ENCODE measurements around the gene TIPARP.
"Not testable (repeated sequence)": the region's sequence is repeated elsewhere in the genome, so short reads cannot be mapped to it uniquely, and the experiment has no call there.

TIPARP gene

GRCh38 chr3:156646958-156647357 is 27.4 kb upstream of the TIPARP start:
- DNase-seq (ENCODE audit: low read depth in 2 of 3, low spot score in 2 of 3): no peak

- no peak for DNase-seq (ENCODE audit: low read depth in 2 of 3, low spot score in 2 of 3)
Measured at GRCh38 chr3:156648086-156648485, 26.3 kb upstream of the TIPARP start.

GRCh38 chr3:156649681-156650080 is 24.7 kb upstream of the TIPARP start:
- DNase-seq (ENCODE audit: low read depth in 2 of 3, low spot score in 2 of 3): no peak

DNA sequence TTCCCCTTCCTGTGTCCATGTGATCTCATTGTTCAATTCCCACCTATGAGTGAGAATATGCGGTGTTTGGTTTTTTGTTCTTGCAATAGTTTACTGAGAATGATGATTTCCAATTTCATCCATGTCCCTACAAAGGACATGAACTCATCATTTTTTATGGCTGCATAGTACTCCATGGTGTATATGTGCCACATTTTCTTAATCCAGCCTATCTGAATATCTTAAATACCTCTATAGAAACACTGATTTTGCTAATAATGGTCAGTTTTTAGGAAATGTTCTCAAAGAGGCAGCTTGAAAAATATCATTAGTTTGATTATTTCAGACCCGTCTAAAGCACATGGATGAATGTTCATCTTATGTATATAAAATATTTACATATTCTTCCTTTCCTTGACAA is 21.7 kb upstream of the TIPARP start:
- DNase-seq (ENCODE audit: low read depth in 2 of 3, low spot score in 2 of 3): not testable (repeated sequence)

DNA sequence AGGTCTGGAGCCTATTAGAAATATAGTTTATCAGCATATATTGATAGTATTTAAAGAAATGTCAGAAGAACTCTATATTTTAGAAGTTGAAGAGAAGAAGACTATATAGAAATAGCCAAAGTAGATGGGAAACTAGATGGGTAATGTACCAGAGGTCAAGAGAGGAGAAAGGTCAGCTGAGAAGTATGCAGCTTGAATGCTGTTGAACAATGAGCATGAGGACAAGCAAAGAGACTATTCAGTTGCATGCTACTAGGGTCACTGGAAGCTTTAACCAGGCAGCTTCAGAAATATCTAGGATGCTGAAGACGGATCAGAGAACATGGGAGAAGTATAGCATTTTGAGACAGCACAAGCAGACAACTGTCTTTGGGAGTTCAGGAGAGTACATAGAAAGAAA is 19.6 kb upstream of the TIPARP start:
- no peak for DNase-seq (ENCODE audit: low read depth in 2 of 3, low spot score in 2 of 3)

DNA sequence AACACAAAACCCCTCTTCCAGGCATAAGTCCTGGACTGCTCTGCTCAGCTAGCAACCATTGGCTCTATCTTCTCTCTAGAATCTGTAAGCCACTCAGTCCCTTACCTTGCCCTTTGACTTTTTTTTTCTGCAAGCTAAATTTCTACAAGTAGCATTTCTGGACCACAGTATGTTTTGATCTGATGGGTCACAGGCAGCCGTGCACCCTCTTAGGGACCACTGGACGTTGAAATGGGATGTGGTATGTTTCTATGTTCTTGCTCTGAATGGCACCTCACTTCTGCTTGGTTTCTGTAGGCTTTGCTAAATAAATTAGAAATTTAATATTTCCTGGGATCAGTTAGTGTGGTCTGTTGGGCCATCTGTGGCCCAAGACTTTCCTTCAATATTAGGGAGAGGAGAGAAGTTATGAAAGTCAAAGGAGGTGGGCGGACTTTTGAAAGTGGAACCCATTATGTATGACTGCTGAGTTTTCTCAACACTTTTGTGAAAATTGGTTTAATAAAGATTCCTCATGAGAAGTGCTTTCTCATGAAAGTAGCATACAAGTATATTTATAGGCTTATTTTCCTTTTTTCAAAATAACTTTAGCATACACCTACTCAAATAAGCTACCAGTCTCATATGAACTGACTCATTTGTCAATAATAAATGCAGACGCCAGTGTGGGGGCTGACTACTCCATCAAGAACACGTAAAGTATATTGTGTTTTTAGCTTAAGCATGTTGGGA is 18.4 kb upstream of the TIPARP start:
- DNase-seq (ENCODE audit: low read depth in 2 of 3, low spot score in 2 of 3): no peak

DNA sequence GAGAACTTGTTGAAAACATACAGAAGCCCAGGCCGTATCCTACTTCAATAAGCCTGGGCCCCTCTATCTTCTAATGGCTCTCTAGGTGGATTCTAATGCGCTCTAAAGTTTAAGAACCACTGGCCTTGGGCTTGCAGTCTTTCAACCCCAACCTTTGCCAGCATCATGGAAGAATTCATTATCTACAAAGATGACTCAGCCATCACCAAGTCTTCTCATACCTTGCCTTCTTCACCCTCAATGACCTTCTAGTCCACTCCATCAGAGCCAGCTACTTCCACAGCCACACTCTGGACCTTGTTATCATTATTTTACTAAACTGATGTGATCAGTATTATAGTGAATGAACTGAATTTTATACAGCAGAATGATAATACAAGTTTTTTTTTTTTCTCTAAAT is 16.9 kb upstream of the TIPARP start:
- DNase-seq (ENCODE audit: low read depth in 2 of 3, low spot score in 2 of 3): no peak

DNA sequence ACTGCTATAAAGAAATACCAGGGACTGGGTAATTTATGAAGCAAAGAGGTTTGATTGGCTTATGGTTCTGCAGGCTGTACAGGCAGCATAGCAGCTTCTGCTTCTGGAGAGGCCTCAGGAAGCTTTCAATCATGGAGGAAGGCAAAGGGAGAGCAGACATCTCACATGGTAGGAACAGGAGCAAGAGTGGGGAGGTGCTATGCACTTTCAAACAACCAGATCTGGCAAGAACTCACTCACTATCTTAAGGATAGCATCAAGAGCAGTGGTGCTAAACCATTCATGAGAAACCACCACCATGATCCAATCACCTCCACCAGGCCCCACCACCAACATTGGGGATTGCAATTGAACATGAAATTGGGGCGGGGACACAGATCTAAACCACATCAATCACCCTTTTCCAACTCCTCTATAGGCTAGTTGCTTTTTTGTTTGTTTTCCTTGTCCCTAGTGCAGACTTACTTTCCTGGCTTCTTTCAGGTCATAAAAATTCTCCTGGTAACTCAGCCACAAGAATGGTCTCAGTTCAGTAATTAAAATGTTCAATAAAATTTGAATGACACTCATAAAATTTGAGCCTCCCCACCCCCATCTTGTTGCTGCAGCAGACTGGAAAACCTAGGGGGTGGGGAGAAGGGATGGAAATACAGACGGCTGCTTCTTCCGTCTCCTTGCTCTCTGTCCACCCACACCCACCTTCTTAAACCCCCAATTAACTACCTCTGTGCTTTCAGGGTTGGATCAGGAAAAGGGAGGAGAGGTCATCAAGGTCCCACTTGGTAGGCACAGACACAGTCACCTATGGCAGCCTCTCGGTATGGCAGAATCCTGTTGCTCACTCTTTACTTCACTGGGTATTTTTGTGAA is 16.3 kb upstream of the TIPARP start:
- DNase-seq (ENCODE audit: low read depth in 2 of 3, low spot score in 2 of 3): no peak

- DNase-seq (ENCODE audit: low read depth in 2 of 3, low spot score in 2 of 3): no peak
Measured at GRCh38 chr3:156658732-156659090, 15.7 kb upstream of the TIPARP start.

GRCh38 chr3:156659260-156659659 is 15.1 kb upstream of the TIPARP start:
- DNase-seq (ENCODE audit: low read depth in 2 of 3, low spot score in 2 of 3): no peak

DNA sequence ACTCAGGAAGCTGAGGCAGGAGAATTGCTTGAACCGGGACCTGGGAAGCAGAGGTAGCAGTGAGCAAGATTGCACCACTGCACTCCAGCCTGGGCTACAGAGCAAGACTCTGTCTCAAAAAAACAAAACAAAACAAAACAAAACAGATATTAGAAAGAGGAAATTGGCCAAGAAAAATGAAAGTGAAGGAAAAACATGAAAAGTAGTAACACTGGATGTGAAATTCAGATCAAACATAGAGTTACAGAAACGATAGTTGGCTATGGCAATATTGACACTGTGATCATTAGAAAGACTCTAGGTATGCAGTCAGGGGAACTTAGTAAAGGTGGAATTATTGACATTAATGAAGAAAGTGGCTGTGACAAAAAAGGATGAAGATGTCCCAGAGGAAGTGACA is 13.2 kb upstream of the TIPARP start:
- DNase-seq (ENCODE audit: low read depth in 2 of 3, low spot score in 2 of 3): no peak

DNA sequence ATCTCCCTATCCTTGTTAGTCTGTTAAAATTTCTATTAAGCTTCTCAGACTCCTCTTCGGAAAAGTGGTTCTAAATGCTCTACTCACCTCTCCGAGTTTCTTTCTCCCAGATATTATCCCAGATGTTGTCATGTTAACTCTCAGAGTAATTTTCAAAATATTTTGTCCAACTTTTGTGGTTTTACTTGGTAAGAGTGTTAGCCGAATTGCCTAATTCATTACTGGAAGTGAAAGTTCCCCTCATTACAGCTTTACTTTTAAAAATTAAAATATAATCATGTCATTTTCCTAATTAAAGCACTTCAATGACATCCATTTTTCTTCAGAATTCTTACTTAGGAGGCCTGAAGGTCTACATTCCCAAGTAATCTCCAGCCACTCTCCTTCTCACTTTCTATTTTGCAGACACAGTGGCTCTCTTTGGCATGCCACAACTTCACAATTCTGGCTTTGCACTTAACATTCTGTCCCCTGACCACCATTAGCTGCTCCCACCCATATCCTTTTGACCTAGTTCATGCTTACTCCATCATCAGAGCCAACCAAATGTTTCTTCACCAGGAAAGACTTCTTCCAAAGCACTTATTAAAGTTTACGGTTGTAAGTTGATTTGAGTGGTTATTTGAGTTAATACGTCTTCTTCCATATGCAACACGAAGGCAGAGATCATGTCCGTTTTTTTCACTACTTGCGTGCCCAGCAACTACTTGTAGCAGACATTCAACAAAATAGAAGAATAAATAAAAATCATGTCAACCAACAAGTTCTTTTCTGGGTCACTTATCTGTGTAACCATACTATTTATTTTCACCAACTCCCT is 10.2 kb upstream of the TIPARP start:
- no peak for DNase-seq (ENCODE audit: low read depth in 2 of 3, low spot score in 2 of 3)

GRCh38 chr3:156664831-156665178 is 9.6 kb upstream of the TIPARP start:
- no peak for DNase-seq (ENCODE audit: low read depth in 2 of 3, low spot score in 2 of 3)

GRCh38 chr3:156665291-156665690 is 9.1 kb upstream of the TIPARP start:
- no peak for DNase-seq (ENCODE audit: low read depth in 2 of 3, low spot score in 2 of 3)

- DNase-seq (ENCODE audit: low read depth in 2 of 3, low spot score in 2 of 3): no peak
Measured at GRCh38 chr3:156666073-156666472, 8.3 kb upstream of the TIPARP start.

GRCh38 chr3:156668073-156668763 is 6.2 kb upstream of the TIPARP start:
- DNase-seq (ENCODE audit: low read depth in 2 of 3, low spot score in 2 of 3): no peak

- no peak for DNase-seq (ENCODE audit: low read depth in 2 of 3, low spot score in 2 of 3)
Measured at GRCh38 chr3:156670077-156670476, 4.3 kb upstream of the TIPARP start.

- DNase-seq (ENCODE audit: low read depth in 2 of 3, low spot score in 2 of 3): no peak
Measured at GRCh38 chr3:156670652-156671051, 3.7 kb upstream of the TIPARP start.

- DNase-seq (ENCODE audit: low read depth in 2 of 3, low spot score in 2 of 3): no peak
Measured at GRCh38 chr3:156673732-156674045, 701 bp upstream of the TIPARP start.

DNA sequence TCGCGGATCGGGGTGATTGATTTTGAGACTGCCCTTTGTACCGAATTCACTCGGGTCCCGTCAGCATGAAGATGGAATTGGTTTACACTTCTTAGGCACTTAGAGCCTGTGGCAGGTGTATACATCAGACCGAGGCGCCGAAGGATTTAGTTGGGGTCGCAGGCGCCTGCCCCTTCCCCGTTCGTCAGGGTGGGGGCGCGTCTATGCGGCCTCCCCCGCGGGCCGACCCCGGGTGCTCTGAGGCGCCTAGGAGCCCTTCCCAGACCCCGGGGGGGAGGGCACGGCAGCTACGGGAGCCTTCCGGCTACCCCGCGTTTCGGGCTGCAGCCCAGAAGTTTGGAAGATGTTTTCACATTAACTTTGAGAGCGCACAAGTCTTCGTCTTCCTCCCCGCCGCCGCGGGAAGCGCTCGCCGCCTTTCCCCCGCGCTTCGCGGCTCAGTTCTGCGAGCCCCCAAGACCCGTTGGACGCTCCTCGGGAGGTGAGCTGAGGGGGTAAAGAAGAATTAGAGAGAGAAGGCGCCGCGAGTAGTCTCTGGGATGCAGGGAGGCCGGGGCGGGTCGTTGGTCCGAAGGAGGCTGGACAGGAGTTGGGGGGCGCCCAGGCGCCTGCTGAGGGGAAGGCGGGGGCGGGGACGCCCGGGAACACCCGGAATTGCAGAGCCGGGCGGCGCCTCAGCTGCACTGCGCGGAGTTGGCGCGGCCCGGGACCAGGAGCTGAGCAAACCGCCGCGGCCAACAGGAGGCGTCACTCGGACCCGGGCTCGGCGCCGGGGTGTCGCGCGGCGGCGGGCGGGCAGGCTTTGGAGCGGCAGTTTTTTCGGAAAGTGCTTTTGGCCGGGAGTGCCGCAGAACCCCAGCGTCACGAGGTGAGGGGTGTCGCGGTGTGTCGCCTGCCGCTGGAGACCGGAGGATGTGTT is 780 bp downstream of the TIPARP start:
- DNase-seq (ENCODE audit: low read depth in 2 of 3, low spot score in 2 of 3): peak; percentile 22 to 29 (median 23)
